Tongue (tissue), 2 donors: ENCODE results near the gene LINC01488. TPM values are rescaled to one million over a fixed set of nuclear protein-coding genes. Genes with fewer than 3 reads are reported as not detected.

Experiments
- DNase-seq: peaks from one replicate; pipeline ENCODE4 v3.0.0-alpha.2; 2015
- total RNA-seq: library from RNA; depleted of rRNA; stranded (reverse); fragments of >200 nt; gene quantifications from one replicate; pipeline ENCODE4 v1.2.3, GENCODE V29; 2014

Gene LINC01488
- total RNA-seq, 1 donor from 2014 or later = not detected

DNA sequence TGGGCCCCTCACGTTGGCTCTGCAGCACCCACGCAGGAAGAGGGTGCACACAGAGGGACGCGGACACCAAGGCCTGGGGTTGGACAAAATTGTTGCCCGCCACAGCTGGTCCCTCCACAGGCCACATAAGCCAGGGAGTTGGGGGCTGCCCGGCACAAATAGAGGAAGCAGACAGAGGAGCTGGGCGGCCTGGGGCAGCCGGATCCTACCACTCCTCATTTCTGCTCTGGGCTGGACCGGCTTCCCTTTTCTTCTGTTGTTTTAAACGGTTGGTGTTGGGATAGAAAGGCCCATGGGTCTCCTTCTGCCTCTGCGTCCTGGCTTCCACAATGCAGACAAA lies 36.4 kb upstream of the LINC01488 start:
- no peak for DNase-seq

DNA sequence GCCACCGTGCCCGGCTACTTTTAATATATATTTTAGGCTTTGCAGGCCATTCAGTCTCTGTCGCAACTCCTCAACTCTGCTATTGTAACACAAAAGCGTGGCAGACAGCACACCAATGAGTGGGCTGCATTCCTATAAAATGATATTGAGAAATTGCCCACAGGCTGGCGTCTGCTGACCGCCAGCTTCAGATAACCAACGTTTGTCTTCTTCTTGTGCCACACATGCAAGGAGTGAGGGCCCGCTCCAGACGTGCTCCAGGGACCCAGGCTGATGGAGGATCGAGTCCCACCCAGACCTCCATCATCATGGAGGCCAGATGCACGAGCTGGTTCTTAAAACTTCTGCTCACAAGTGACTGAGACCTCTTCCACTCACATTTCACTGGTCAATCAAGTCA lies 35.4 kb upstream of the LINC01488 start:
- DNase-seq = no peak

DNA sequence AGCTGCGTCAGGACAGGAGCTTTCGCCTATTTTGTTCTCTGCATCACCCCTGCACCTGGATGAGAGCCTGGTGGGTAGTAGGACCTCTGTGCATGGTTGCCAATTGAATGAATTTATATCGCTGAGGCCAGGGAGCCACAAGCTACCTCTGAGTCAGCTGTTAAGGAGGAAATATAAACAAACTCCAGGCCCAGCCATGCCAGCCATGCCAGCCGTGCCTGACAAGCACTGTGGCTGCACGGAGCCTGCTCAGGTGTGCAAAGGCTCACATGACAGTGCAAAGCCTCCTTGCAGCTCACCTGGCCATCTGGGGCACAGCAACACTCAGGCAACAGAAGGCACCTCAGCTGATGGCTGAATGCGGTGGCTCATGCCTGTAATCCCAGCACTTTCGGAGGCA lies 33.7 kb upstream of the LINC01488 start:
- no peak for DNase-seq

DNA sequence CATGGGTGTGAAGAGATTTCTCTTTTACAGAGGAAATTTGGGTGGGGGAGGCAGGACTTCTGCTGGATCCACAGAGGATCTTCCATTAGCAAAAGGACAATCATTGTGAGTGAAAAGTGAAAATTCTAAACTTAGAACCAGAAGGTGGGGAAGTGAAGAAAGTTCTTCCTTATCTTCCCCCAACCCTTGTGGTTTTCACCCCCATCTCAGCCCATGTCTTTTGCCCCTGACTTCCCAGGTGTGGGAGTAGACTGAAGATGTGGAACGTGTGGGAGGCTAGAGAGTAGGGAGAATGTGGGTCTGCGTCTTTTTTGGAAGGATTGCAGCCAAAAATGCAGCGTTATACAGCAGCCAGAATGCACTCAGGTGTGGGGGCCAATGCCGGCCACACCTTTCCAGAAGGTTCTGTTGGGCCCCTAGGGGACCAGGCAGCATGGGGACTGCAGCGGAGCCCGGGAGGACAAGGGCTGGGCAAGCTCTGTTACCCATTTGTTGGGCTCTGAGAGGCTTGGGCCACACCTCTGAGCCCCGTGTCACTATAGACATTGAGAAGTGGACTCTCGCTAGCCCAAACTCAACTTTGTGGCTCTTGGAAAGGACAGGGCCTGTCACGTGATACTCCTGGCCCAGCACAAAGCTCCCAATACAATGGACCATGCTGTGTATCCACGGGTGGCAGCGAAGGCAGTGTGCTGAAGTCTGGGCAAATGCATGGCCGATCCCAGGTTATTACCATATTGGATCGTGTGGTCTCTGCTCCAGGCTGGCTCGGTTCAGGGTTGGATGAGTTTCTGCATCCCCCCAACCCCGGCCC lies 32.8 kb upstream of the LINC01488 start:
- no peak for DNase-seq

DNA sequence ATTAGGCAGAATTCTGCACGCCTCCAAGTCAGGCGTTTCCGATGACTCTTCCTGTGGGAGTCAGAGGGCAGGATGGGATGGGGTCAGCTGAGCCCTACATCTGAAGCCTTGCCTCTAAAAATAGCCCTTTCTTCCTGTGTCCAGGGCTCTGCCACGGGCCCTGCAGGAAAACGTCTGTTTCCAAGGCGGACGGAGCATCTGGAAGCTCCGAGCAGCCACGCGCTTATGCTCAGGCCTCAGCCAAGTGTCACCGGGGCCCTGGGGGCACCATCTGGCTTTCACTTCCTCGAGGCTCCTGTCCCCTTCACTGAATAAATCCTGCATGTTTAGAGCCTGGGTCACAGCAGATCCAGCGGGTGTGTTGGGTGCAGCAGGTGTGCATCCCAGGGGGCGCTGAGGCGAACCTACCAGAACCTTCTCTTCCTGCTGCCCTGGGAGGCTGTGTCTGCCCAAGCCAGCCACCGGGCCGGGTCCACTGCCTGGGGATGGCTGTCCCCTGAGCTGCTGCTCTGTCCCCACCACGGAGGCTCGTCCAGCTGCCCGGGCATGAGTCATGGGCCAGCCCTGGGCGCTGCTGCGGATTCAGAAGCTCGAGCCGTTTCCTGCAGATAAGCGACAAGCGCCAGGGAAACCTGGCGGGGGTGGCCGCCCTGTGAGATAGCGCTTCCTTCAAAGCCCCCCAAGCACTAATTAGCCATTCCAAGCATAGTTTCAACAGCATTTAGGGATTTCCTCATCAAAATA lies 32.0 kb upstream of the LINC01488 start:
- DNase-seq = peak; percentile 63

DNA sequence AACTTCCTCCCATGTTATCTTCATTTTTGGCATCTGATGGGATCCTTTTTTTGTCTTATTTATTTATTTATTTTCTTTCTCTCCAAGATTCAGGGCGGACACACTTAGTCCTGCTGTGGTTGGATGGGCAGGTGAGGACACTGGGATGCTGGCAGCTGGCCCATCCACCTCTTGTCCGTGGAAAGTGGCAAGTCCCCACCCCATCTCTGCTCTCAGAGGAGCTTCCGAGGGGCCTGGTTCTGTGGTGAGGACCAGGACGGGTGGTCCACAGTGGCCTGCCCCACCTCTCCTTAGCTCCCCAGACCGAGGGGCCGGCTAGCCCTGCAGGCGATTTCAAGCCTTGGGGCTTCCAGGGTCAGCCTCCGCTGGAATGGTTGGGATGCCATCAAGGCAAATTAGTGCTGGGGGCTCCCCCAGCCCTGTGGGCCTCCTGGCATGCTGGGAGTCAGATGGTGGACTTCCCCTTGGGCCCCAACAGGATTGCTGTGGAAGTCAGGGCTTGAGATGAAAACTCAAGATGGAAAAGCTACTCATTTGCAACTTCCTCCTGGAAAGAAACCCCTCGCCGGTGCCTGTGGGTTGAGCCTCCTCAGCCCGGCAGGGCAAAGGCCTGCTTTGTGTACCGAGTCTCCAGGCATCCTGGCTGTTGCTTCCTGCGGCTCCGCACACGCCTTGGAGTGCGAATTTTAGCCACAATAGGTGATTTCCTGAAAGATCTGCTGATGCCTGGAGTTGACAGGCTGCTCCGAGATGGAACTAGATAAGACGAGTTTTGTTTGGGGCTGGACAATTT lies 31.2 kb upstream of the LINC01488 start:
- no peak for DNase-seq

DNA sequence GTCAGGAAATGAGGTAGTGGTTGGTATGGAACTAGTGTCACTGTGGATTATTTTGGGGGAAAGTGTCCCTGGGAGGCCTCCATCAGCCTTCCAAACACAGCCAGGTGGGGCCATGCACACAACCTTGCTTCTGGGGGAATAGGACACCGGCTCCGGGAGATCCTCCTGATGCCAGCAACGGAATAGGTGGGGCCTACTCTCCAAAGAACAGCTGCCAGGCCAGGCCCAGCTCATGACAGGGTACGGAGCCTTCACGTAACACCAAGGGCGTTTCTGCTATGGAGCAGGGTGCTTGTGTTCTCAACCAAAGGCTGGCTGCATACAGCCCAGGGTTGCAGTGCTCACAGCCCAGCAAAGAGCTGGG lies 30.6 kb upstream of the LINC01488 start:
- DNase-seq = no peak

DNA sequence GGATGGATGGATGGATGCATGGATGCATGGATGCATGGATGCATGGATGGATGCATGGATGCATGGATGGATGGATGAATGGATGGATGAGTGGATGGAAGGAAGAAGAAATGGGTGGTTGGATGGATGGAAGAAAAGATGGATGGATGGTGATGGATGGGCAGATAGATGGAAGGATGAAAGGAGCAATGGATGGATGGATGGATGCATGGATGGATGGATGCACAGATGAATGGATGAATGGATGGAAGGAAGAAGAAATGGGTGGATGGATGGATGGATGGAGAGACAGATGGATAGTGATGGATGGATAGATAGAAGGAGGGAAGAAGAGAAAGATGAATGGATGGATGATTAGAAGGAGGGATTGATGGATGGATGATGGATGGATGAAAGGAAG lies 30.2 kb upstream of the LINC01488 start:
- DNase-seq = no peak

DNA sequence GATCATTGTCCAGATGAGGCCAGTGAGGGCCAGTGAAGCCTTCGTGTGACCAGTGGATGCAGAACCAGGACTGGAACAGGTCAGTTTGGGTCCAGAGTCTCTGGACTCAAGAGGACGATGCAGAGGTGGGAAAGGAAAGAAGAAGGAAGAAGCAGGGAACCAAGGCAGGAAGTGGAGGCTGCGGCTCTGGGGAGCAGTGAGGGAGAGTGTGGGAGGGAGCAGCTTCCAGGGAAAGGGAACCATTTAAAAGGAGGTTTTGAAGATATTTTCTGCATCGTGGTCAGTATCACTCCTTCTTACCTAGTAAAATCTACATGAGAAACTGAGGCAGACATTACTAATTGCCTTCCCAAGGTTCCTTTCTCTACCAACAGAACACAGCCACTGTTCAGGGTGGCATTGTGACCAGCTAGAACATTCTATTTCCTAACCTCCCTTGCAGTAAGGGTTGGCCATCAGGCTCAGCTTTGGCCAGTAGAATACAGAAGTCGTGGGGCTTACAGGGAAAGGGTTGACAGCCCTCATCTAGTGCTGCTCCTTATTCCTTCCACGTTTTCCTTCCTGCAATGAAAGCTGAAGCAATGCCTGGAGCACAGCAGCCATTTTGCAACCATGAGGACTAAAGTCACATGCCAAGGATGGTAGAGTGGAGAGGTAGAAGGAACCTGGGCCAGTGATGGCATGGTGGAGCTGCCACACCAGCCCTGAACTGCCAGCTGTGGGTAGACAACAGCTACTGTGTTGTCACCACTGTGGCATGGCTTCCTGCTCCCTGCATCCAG lies 29.1 kb upstream of the LINC01488 start:
- DNase-seq = no peak

DNA sequence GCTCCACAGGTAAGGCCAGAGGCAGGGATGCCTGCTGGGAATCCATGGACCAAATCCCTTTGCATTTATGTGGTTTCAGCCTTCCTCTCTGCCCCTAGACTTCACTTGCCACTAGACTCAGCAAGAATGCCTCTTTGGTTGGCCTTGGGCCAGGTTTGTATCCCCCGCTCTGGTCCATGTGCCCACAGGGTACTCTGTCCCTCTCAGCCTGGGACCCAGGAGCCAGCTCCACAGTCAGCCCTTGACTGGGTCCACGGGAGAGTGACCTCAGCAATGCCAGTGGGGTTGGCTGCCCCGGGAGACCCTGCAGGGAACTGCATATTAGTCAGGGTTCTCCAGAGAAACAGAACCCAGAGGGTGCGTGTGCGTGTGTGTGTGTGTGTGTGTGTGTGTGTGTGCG lies 28.3 kb upstream of the LINC01488 start:
- DNase-seq = no peak

DNA sequence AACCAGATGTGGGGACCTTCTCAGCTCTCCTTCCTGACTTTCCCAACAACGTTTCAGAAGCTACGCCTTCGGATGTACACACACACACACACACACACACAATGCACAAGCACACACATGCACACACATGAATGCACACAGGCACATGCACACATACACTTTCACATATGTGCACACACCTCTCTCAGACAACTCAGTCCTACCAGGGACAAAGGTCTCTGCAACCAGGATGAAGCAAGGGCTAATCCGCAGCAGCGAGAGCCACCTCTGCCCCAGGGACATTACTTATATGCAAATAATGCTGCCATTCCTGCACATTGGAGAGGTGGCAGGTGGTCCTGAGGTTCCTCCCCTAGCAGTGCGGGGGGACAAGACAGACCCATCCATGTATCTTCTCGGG lies 27.4 kb upstream of the LINC01488 start:
- no peak for DNase-seq

DNA sequence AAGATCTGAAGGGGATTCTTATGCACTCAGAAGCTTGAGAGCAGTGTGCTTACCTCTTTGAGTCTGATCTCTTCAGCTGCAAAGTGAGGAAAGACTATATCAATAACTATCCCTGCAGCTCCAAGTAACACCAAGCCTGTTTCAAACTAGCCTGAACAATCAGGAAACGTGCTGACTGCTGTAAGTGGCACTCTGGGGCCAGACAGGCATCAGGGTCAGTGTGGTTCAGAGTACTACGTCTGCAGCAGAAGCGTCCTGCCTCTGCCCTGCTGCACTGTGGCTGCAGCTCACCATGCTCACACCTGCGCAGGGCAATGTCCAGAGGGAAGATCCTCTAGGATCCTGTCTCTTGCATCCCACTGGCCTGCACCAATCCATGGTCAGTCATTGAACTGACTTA lies 25.5 kb upstream of the LINC01488 start:
- no peak for DNase-seq

DNA sequence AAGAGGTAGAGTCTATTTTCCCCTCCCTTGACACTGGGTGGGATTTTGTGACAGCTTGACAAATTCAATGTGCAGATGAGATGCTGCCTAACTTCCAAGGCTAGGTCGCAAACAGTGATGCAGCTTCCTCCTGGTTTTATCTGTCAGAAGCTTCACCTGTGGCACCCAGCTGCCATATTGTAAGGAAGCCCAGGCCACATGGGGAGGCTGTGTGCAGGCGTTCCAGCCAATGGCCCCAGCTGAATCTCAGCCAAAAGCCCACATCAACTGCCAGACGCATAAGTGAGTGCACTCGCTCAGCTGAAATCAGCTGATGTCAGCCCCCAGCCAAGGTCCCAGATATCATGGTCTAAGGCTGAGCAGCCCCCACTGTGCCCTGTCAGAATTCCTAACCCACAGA lies 24.8 kb upstream of the LINC01488 start:
- DNase-seq = no peak

DNA sequence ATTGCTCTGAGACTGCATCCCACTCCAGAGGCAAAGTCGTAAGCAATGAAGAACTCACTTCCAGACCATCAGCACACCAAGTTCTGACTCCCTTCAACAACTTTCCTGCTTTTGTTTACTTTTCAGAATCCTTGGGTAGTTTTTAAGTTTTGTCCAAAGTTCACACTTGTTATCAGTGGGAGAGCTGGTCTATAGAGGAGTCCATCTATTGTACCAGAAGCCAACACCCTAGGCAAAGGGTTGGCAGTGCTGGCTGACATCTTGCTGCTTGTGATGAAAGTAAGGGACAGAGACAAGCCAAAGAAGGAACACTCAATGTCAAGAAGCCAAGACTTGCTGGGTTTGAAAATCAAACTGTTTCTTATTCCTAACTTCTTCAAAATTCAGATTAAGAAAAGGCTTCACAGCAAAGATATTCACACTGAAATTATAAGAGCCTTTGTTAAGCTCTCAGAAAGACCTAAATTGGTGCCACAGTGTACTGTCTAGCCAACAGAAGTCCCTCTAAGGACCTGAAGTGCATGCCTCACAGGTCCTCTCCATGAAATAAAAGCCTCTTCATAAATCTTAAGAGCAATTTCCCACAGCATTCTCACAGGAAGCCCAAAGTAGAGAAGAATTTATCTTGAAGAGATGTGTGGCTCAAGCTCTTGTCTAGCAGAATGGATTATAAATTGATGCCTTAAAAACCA lies 21.5 kb upstream of the LINC01488 start:
- no peak for DNase-seq

DNA sequence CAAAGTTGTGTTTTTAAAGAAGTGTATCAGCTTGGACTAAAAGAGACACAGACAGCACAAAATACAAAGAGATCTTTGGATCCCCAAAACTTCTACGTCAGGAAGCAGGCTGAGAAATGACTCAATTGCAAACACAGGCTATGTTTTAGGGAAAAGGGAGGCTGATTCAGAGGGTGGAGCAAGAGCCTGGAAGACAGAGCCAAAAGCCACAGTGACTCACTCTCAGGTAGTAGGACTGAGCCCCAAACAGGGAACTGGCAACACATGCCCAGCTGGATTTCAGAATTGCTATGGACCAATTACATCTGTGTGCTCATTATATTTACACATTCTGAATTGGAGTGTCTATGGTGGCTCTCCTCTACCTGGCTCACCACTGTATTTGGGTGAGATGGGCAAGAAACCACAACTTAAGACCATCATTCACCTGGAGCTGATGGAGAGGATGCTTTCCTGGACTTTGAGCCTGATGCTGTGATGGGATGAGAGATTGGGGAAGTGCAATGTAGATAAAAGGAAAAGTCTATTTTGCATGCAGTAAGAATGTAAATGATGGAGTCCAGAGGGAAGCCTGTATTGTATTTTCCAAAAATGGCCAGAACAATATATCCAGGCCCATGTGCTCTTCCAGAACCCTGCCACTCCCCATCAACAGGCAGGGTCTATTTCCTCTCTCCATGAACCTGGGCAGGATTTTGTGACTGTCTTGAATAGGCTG lies 20.8 kb upstream of the LINC01488 start:
- DNase-seq = no peak

DNA sequence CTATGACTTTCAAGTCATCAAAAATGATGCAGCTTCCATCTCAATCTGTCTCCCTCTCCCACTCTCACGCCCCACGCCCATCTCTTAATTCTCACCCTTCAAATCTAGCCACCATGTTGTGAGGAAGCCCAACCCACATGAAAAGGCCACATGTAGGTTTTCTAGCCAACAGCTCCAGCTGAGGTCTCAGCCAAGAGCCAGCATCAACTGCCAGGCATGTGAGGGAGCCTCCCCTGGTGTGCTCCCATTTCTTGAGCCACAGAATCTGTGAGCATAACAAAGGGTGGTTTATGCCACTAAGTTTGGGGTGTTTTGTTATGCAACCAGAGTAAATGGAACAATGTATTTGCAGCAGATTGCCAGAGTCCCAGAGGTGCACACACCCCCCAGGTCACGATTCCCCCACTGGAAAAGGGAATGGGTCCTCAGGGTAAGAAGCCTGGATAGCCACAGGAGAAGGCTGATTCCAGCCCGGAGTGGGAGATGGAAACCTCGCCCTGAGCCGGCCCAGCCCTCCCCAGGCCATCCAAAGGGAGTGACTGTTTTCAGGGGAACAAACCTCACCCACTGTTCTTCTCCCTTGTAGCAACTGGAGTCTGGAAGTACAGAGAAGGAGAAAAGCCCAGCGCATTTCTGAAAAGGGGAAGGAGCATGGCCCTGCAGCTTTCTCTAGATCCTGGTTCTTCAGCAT lies 20.0 kb upstream of the LINC01488 start:
- DNase-seq = no peak

DNA sequence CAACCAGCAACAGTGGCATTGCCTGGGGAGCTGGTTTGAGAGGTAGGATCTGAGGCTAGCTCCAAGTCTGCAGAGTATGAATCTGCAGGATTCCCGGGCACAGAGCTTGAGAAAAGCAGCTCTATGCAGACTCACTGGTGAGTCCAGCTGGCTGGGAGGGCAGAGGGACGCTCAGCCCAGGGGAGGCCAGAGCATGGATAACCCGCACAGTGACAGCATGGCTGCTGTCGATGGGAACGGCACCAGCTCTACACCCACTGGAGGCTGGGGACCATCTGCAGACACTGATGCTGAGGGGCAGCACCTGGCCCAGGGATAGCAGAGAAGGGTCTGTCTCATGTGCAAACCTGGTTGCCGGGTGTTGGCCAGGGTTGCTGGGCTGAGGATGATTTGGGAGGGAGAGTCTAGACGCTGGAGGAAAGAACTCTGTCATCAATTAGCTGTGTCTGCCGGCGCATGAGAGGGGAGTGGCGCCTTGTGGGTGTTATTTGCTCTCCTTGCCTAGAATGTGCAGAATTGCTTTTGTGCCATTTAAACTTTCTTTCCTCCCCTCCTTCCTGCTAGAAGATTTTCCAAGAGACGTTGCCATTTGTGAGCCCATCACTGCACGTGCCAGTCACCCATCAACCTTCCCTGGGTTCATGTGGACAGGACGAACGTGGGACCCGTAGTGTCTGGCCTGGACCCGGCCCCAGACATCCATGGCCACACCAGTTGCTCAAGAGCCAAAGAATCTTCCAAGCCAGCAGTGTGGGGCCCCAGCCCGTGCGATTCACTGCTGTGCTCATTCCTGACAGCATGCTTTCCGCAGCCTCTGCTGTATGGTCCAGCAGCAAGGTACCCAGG lies 19.1 kb upstream of the LINC01488 start:
- DNase-seq = peak; percentile 51

DNA sequence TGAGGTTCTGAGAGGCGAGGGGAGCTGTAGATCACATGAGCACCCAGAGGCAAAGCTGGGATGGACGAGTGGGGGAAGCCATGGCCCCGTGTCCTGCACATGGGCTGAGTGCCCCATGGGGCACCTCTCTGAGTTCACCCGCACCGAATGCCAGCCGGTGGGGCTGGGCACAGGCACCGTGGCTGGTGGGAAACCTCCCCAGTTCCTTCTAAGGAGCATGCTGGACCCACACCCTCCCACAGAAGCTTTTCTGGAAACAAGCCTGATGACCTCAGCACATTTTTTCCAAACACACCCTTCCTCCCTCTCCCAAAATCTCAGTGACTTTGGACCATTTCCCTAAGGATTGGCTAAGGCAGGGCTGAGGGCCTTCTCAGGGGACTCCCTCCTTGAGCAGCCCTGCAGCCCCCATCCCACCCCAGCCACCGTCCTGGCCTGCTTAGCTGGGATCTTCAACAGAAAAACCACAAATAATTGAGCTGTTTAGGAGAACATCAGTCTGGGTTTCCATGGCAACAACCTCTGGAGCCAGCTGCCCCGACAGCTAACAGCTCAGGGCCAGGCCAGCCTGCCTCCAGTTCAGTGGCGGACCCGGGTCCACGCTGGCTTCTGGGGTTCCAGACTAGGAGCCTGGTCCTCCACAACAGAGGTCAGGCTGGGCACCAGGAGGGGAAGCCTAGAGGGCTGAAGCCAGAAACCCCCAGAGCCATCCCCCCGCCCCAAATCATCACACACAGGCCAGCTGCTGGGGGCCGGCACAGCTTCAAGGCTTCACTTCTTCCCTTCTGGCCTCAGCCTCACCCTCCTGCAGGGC lies 18.1 kb upstream of the LINC01488 start:
- peak; percentile 91 for DNase-seq
